T follicular helper cell (primary cell): ENCODE data around the gene CREB3L1.
"Not testable (repeated sequence)": the region's sequence is repeated elsewhere in the genome, so short reads cannot be mapped to it uniquely, and the experiment has no call there.

Experiments
- DNase-seq: peaks from one replicate; pipeline ENCODE4 v3.0.0-alpha.2; 2020; ENCODE audit warnings: low read depth

CREB3L1 gene

DNA sequence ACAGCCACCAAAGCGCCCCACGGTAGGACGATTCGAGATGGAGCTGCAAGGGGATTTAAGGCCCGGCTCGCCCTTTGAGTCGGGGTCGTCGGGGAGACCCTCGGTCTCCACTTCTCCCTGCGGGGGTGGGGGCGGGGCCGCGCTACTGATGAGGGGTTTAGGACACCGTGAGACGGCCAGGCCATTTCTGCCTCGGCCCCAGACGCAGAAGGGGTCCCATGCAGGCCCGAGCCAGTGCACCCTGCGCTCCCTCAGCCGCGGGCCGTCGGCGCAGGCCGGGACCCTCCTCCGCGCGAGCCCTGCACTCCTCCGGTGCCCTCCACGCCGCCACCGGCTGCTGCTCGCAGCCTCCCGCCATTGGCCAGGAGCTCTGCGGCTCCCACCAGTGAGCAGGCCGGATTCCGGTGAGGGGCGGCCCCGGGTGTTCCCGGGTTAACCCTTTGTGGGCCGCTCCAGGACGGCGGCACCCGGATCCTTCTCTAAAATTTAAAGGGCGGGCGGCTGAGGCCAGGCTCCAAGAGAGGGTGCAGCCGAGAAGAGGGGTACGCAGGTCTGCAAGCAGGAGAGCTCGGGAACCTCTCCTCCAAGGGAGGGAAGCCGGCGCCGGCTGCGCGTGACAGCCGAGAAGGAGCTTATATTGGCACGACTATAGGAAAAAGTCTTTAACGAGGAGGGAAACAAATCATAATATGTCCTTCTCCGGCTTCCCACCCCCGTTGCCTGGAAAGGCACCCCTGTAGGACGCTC, 18.0 kb downstream of the CREB3L1 start:
- DNase-seq = peak; percentile 66

DNA sequence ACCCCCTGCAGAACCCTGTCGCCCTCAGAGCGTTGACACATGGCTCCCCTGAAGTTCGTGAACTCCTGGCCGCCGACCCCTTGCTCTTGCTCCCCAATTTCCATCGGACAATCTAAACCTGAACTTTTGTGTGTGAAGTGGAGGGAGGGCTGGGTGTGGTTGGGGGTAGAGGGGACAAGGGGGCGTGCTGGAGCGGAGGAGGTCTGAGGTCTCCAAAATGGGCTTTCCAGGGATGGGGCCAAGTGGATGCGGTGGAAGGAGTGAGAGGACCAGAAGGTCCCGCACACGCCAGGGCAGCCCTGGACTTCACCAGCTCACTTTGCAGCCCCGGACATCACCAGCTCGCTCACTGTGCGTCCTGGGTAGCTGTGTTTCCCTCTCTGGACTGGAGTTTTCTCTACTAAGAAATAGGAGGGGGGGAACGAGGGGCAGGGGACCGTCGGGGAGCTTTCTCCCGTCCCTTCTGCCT, 18.6 kb downstream of the CREB3L1 start:
- DNase-seq = no peak

GRCh38 chr11:46296528-46297448, 19.3 kb downstream of the CREB3L1 start:
- no peak for DNase-seq

DNA sequence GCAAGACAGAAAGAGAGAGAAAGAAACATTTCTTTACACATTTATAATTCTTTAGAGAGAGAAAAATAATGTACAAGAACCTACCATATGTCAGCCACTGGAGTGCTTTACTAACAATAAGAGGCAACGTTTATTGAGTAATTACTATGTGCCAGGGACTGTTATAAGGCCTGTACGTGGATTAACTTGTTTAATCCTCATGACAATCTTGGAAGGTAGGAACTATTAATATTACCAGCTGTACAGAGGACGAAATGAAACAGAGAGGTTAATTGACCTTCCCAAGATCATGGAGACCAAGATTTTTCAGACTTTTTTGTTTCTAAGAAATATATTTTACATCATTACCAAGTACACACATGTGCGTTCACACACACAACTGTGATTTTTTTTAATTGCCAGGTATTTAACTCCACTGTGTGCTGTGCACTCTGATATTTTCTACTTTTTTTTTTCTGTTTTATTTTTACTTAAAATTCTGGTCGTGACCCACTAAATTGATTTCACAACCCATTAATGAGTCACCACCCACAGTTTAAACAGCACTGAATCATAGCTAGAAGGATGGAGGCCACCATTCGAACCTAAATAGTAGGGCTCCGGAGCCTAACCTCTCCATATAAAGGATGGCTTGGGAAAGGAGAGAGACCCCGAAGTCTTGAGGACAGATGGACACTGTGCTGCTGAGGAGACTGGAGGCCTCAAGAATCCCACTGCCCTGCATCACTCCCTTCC, 21.4 kb downstream of the CREB3L1 start:
- DNase-seq = no peak

DNA sequence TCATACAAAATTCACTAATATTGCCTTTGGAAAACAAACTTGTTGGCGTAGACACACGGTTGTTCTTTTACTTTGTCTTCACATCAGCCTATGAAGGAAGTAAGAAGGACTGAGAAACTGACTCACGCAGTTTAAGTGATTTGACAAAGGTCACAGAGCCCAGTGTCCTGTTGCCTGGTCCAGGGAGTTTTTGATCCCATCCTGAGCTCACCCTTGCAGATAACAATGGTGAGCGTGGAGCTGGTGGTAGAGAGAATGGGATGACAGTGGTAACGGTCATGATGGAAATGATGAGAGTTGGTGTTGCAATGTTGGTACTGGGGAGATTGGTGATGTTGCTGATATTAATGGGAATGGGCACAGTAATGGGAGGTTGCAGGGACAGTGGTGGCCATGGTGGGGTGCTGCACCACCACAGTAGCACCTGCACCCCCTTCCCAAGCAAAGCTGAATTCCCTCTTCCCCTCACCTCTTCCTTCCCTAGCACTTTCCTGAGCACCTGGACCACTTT, 22.0 kb downstream of the CREB3L1 start:
- no peak for DNase-seq

- no peak for DNase-seq
These were observed 22.8 kb downstream of the CREB3L1 start for GRCh38 chr11:46300270-46300669.

- no peak for DNase-seq
These were observed 25.4 kb downstream of the CREB3L1 start for GRCh38 chr11:46302866-46303265.

DNA sequence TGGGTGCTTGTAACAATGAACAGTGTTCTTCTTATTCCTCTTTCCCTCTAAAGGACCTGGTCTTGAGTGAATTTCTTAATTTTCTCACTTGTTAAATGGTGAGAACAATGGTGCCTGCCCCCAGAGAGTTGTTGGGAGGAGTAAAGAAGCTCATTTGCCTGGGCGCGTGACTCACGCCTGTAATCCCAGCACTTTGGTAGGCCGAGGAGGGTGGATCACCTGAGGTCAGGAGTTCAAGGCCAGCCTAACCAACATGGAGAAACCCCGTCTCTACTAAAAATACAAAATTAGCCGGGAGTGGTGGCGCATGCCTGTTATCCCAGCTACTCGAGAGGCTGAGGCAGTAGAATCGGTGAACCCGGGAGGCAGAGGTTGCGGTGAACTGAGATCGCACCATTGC, 26.6 kb downstream of the CREB3L1 start:
- not testable (repeated sequence) for DNase-seq

DNA sequence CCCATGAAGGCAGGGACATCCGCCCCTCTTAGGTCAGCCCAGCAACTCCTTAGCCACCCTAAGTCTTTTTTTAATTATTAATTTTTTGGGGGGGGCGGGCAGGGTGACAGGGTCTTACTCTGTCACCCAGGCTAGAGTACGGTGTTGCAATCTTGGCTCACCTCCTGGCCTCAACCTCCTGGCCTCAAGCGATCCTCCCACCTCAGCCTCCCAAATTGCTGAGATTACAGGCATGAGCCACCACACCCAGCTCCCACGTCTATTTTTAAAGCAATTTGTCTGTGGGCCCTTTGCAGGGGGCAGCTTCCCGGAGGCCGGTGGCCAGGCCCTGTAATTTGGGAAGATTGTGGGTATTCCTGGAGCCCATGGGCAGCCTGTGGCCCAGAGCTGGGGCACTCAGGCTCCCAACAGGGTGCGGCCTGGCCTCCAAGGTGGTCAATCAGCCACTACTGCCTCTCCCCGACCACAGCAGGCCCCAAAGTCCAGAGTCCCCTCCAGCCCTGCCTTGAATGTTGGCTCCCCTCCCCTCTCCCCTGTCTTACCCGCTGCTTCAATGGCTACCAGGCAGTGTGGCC, 27.2 kb downstream of the CREB3L1 start:
- no peak for DNase-seq

- no peak for DNase-seq
These were observed 27.8 kb downstream of the CREB3L1 start for GRCh38 chr11:46305295-46305694.

DNA sequence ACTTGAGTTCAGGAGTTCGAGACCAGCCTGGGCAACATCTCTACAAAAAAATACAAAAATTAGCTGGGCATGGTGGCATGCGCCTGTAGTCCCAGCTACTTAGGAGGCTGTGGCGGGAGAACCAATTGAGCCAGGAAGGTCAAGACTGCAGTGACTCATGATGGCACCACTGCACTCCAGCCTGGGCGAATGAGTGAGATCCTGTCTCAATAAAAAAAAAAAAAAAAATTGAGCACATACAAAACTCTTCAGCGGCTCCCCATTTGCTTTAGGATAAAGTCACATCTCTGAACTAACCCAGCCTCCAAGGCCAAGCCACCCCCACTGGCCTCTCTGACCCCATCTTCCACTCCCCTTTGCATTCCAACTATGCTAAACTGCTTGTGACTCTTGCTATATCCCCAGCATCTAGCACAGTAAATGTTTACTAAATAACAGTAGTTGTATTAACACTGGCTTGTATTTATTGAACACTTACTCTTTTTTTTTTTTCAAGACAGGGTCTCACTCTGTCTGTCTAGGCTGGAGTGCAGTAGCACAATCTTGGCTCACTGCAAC, 28.9 kb downstream of the CREB3L1 start:
- DNase-seq = no peak

- DNase-seq = no peak
These were observed 29.9 kb downstream of the CREB3L1 start for GRCh38 chr11:46307369-46307768.

DNA sequence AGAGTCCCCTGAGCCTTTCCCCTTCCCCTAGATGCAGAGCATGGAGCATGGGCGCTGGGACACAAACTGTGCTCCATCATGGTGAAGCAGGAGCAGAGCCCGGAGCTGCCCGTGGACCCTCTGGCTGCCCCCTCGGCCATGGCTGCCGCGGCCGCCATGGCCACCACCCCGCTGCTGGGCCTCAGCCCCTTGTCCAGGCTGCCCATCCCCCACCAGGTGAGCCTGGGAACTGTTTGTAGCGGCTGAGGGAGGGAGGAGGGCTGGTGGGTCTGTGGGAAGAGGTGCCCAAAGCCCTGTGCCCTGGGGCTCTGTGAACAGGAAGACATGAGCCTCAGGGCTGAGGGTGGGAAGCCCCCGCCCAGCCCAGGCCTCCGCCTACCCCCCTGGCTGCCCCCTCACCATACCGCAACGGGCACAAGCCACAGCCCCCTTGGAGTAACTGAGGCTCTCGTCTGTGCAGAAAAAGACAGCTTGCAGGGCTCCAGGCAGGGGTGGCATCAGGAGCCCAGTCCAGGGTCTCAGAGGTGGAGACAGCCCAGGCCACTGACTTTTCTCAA, 30.4 kb downstream of the CREB3L1 start:
- DNase-seq = no peak

DNA sequence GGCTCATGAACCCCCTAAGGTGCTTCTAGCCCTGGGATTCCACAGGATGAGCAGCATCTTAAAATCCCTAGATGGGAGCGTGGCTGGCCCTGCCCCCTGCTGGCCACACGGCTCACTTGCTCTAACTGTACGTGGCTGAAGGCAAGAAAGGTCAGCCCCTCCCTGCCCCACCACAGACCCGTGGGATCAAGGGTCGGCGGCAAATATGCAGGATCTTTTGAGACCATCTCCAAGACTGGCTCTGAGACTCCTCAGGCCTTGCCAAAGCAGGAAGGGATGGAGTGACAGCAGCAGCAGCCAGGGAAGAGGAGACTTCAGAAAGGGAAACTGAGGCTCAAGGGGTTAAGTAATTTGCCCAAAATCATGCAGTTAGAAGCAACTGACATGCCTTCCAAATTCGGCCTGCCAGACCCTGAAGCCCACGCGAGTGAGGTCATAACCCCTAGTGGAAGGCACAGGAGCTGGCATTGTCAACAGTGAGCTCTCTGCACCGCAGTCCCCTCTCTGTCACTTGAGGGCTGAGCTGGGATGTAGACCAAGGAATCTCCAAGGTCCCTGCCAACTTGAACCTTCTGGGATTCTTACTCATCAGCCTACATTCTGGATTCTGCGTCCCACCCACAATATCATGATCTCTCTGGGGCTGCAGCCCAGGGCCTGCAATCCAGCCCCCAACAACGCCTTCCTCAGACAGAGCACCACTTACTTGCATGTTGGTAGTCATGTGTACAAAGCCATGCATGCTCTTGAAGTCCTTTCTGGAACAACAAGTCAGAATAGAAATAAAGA, 31.4 kb downstream of the CREB3L1 start:
- peak; percentile 31 for DNase-seq

DNA sequence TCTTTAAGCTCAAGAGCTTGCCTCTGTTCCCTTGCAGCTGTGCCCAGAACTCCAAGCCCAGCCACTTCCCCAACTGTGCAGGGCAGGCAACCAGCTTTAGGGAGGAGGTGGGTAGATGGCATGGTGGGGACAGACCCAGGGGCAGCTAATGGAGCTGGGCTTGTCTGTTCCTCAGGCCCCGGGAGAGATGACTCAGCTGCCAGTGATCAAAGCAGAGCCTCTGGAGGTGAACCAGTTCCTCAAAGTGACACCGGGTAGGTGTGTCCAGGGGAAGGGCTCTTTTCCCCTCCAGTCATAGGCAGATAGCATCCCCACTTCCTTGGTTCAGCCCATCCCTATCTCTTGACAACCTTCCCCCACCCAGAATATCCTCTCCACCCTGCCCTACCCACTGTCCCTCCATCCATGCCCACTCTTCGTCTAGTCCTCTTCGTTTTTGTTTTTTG, 32.4 kb downstream of the CREB3L1 start:
- no peak for DNase-seq

DNA sequence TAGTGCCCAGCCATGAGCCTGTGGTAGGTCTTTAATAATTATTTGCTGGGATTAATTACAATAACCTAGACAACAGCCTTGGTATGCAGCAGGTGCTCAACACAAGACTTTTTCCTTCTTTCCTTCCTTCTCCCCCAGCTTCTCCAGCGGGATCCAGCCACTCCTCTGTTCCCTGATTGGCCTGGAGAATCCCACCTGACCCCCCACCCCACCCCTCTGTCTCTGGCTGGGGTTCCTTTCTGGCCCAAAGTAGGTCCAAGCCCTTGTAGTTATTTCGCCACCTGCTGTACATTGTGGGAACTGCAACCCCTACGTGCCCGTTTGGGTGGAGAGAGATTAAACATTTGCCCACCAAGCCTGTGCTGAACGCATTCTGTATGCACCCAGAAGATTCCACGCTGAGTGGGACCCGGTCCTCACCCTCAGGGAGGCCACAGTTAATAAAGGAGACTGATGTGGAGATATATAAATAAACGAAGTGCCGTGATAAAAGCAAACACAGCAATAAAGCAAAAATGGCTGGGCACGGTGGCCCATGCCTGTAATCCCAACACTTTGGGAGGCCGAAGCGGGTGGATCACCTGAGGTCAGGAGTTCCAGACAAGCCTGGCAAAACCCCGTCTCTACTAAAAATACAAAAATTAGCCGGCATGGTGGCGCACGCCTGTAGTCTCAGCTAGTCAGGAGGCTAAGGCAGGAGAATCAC, 37.7 kb downstream of the CREB3L1 start:
- peak; percentile 59 for DNase-seq

- DNase-seq = no peak
These were observed 38.5 kb downstream of the CREB3L1 start for GRCh38 chr11:46315783-46316563.

- DNase-seq = no peak
These were observed 41.6 kb downstream of the CREB3L1 start for GRCh38 chr11:46319074-46319453.

DNA sequence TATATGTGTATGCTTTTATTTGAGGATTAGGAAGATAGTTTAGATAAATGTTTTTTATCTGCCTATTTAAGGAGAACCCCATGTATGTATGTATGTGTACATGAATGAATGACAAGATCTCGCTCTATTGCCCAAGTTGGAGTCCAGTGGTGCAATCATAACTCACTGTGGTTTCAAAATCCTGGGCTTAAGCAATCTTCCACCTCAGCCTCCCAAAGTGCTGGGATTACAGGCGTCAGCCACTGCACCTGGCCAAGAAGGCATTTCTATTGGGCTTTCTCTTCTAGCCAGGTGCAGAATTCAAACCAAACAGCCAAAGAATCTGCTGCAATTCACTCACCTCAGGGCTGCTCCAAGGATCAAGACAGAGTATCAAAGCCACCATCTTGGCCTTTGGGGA, 44.3 kb downstream of the CREB3L1 start:
- no peak for DNase-seq
